GM23338 (cell line): ENCODE results near the gene ADAMTS15. TPM values are rescaled to one million over a fixed set of nuclear protein-coding genes. Genes with fewer than 3 reads are reported as not detected.

ENCODE experiments used
- ATAC-seq: fragments of 200-7000 bp; cut with Tn5 transposase; 3 replicates; pipeline ENCODE4 v1.9.1; 2020
- DNase-seq: peaks from one replicate; pipeline ENCODE4 v3.0.0-alpha.2; 2015; ENCODE audit warnings: low spot score
- H2AFZ ChIP-seq: fragments of 200-600 bp; sonication (generic); 2 replicates; pipeline ENCODE4 v1.8.0; 2016; ENCODE audit warnings: antibody characterized with exemption, mild to moderate bottlenecking, moderate library complexity
- H3F3A ChIP-seq: fragments of 200-600 bp; sonication (generic); replicated peaks from 2 replicates; pipeline ENCODE4 v1.8.0; 2017; ENCODE audit warnings: antibody characterized with exemption, mixed run types, low read depth
- H3K27ac ChIP-seq: fragments of 200-600 bp; sonication (generic); 2 replicates; pipeline ENCODE4 v1.6.1; 2016; ENCODE audit warnings: low read depth
- H3K27me3 ChIP-seq: fragments of 200-600 bp; sonication (generic); 2 replicates; pipeline ENCODE4 v1.8.0; 2016; ENCODE audit warnings: mild to moderate bottlenecking, mixed run types, moderate library complexity; ENCODE audit not compliant: insufficient read depth
- H3K36me3 ChIP-seq: fragments of 200-600 bp; sonication (generic); 2 replicates; pipeline ENCODE4 v1.8.0; 2016; ENCODE audit warnings: mild to moderate bottlenecking; ENCODE audit not compliant: insufficient read depth
- H3K4me1 ChIP-seq: fragments of 200-600 bp; sonication (generic); 2 replicates; pipeline ENCODE4 v1.8.0; 2016; ENCODE audit warnings: mild to moderate bottlenecking, moderate library complexity; ENCODE audit not compliant: insufficient read depth
- H3K4me2 ChIP-seq: fragments of 200-600 bp; sonication (generic); 2 replicates; pipeline ENCODE4 v1.7.1; 2017; ENCODE audit warnings: mixed run types
- H3K4me3 ChIP-seq: fragments of 200-600 bp; sonication (generic); 2 replicates; pipeline ENCODE4 v1.6.1; 2016; ENCODE audit warnings: mixed run types
- H3K79me2 ChIP-seq: fragments of 200-600 bp; sonication (generic); replicated peaks from 2 replicates; pipeline ENCODE4 v1.8.0; 2017; ENCODE audit warnings: mild to moderate bottlenecking; ENCODE audit not compliant: insufficient read depth
- H3K9me2 ChIP-seq: fragments of 200-600 bp; sonication (generic); 2 replicates; pipeline ENCODE4 v1.8.0; 2017; ENCODE audit not compliant: insufficient read depth
- H4K20me1 ChIP-seq: fragments of 200-600 bp; sonication (generic); replicated peaks from 2 replicates; pipeline ENCODE4 v1.8.0; 2017; ENCODE audit warnings: mild to moderate bottlenecking; ENCODE audit not compliant: insufficient read depth
- H3K27ac Mint-ChIP-seq: 2 replicates; pipeline ENCODE4 v1.8.0; 2020; ENCODE audit warnings: inconsistent platforms, mild to moderate bottlenecking, moderate library complexity, mixed read lengths
- H3K27me3 Mint-ChIP-seq: 3 replicates; pipeline ENCODE4 v1.8.0; 2022; ENCODE audit warnings: low read depth, mild to moderate bottlenecking, moderate library complexity, mixed read lengths, inconsistent platforms; ENCODE audit not compliant: insufficient read depth, poor library complexity
- H3K36me3 Mint-ChIP-seq: 3 replicates; pipeline ENCODE4 v1.8.0; 2021; ENCODE audit warnings: low read depth, mild to moderate bottlenecking, inconsistent platforms, moderate library complexity, mixed read lengths
- H3K4me1 Mint-ChIP-seq: 3 replicates; pipeline ENCODE4 v1.8.0; 2020; ENCODE audit warnings: mild to moderate bottlenecking, inconsistent platforms, mixed read lengths
- H3K4me3 Mint-ChIP-seq: 3 replicates; pipeline ENCODE4 v1.8.0; 2021; ENCODE audit warnings: moderate library complexity, mild to moderate bottlenecking, inconsistent platforms, mixed read lengths
- H3K9me3 Mint-ChIP-seq: 3 replicates; pipeline ENCODE4 v1.8.0; 2020; ENCODE audit warnings: moderate library complexity, mild to moderate bottlenecking, inconsistent platforms, mixed read lengths
- CREB1 ChIP-seq: fragments of 250-450 bp; sonication (Bioruptor Pico); IDR thresholded peaks from 2 replicates; pipeline ENCODE4 v1.5.0; 2020; ENCODE audit warnings: low read depth, mild to moderate bottlenecking, moderate library complexity
- CTCF ChIP-seq, 2 experiments: fragments of 200-600 bp in 1 of 2; sonication (generic) in 1 of 2; conservative IDR thresholded peaks; 2 replicates each; pipeline versions ENCODE4 v1.5.1 to v1.6.1; 2016 to 2017; ENCODE audit warnings: antibody characterized with exemption in 2 of 2, low read depth in 2 of 2, mild to moderate bottlenecking in 2 of 2, moderate library complexity in 1 of 2
- ETS1 ChIP-seq: IDR thresholded peaks from 2 replicates; pipeline ENCODE4 v1.6.1; 2016; ENCODE audit warnings: antibody characterized with exemption
- EZH2 ChIP-seq: fragments of 200-600 bp; sonication (generic); IDR thresholded peaks from one replicate; pipeline ENCODE4 v1.8.0; 2017; ENCODE audit warnings: antibody characterized with exemption, mild to moderate bottlenecking, low read depth; ENCODE audit not compliant: unreplicated experiment
- EZH2phosphoT487 ChIP-seq: fragments of 200-600 bp; sonication (generic); IDR thresholded peaks from one replicate; pipeline ENCODE4 v1.8.1; 2018; ENCODE audit warnings: antibody characterized with exemption; ENCODE audit not compliant: unreplicated experiment
- JUNB ChIP-seq: IDR thresholded peaks from one replicate; pipeline ENCODE4 v1.6.1; 2016; ENCODE audit warnings: antibody characterized with exemption; ENCODE audit not compliant: unreplicated experiment
- NANOG ChIP-seq: IDR thresholded peaks from 2 replicates; pipeline ENCODE4 v1.6.1; 2016; ENCODE audit warnings: antibody characterized with exemption, borderline replicate concordance
- POLR2AphosphoS5 ChIP-seq: IDR thresholded peaks from 2 replicates; pipeline ENCODE4 v1.6.1; 2016; ENCODE audit warnings: antibody characterized with exemption, low read depth
- STAT1 ChIP-seq: IDR thresholded peaks from one replicate; pipeline ENCODE4 v1.6.1; 2016; ENCODE audit warnings: antibody characterized with exemption; ENCODE audit not compliant: unreplicated experiment
- ZNF114 ChIP-seq: fragments of 250-450 bp; sonication (Bioruptor Pico); IDR thresholded peaks from 2 replicates; pipeline ENCODE4 v1.5.0; 2020; ENCODE audit warnings: mild to moderate bottlenecking, moderate library complexity
- ZNF331 ChIP-seq: fragments of 250-450 bp; sonication (Bioruptor Pico); IDR thresholded peaks from 2 replicates; pipeline ENCODE4 v1.5.0; 2020; ENCODE audit warnings: low read depth, mild to moderate bottlenecking, moderate library complexity
- ZNF462 ChIP-seq: fragments of 250-450 bp; sonication (Bioruptor Pico); IDR thresholded peaks from 2 replicates; pipeline ENCODE4 v1.5.0; 2020; ENCODE audit warnings: mild to moderate bottlenecking, moderate library complexity
- polyA plus RNA-seq: library from polyadenylated mRNA; unstranded; fragments of >200 nt; fragmentation: Nextera tagmentation; extraction: Ambion mirVana; gene quantifications from 2 replicates; pipeline ENCODE4 v1.2.1, GENCODE V29; 2016
- total RNA-seq: library from RNA; depleted of rRNA; stranded (reverse); fragments of >200 nt; shearing (Covaris generic); gene quantifications from 2 replicates; pipeline ENCODE4 v1.2.3, GENCODE V29; 2014
- TF ChIP-seq, protein P1 (sequence below): IDR thresholded peaks from one replicate; pipeline ENCODE4 v1.6.1; 2018; ENCODE audit warnings: antibody characterized with exemption; ENCODE audit not compliant: unreplicated experiment

ADAMTS15 gene
- total and polyA plus RNA-seq, 2 experiments from 2014 or later = 0.42 to 5.6 TPM

DNA sequence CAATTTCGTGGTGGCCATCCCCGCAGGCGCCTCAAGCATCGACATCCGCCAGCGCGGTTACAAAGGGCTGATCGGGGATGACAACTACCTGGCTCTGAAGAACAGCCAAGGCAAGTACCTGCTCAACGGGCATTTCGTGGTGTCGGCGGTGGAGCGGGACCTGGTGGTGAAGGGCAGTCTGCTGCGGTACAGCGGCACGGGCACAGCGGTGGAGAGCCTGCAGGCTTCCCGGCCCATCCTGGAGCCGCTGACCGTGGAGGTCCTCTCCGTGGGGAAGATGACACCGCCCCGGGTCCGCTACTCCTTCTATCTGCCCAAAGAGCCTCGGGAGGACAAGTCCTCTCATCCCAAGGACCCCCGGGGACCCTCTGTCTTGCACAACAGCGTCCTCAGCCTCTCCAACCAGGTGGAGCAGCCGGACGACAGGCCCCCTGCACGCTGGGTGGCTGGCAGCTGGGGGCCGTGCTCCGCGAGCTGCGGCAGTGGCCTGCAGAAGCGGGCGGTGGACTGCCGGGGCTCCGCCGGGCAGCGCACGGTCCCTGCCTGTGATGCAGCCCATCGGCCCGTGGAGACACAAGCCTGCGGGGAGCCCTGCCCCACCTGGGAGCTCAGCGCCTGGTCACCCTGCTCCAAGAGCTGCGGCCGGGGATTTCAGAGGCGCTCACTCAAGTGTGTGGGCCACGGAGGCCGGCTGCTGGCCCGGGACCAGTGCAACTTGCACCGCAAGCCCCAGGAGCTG is 24.8 kb downstream of the ADAMTS15 start:
- DNase-seq = no peak

More for the DNA sequence above, 24.8 kb downstream of the ADAMTS15 start:
- H3K27me3 Mint-ChIP-seq = peaks cover 5% of the 10 kb centered on the region
- no peak overlapping the region for H3K4me3 Mint-ChIP-seq
- no peak overlapping the region for H3K27ac Mint-ChIP-seq
- H3K4me3 ChIP-seq = no peak overlapping the region
- no peaks in the 10 kb centered on the region; the same call in 1 of the 2 replicates for H3K36me3 ChIP-seq
- H3K9me3 Mint-ChIP-seq = no peaks in the 10 kb centered on the region
- ATAC-seq = no peak
- H3K4me1 ChIP-seq = no peaks in the 10 kb centered on the region
- H3K9me2 ChIP-seq = no peaks in the 10 kb centered on the region
- no peaks in the 10 kb centered on the region for H3K36me3 Mint-ChIP-seq
- no peaks in the 10 kb centered on the region for H3K79me2 ChIP-seq
- peaks cover 2% of the 10 kb centered on the region; the same call in 2 of the 3 replicates for H3K4me1 Mint-ChIP-seq
- H3K27ac ChIP-seq = no peak overlapping the region
- H3F3A ChIP-seq = no peaks in the 10 kb centered on the region
- no peak overlapping the region for H3K4me2 ChIP-seq
- no peaks in the 10 kb centered on the region for H4K20me1 ChIP-seq
- H2AFZ ChIP-seq = no peak overlapping the region
- TF ChIP-seq CREB1 (CRISPR knock-in tag) (no peak), CTCF (conservative IDR thresholded peaks at IDR 0.05; ENCODE audit: low read depth in 2 of 2) (no peak), ETS1 (no peak), ZNF114 (CRISPR knock-in tag) (no peak), EZH2 (no peak), ZNF462 (CRISPR knock-in tag) (no peak), JUNB (no peak), ZNF331 (CRISPR knock-in tag) (no peak), POLR2AphosphoS5 (no peak), NANOG (no peak), EZH2phosphoT487 (no peak), STAT1 (no peak)
- TF ChIP-seq, protein P1, sequence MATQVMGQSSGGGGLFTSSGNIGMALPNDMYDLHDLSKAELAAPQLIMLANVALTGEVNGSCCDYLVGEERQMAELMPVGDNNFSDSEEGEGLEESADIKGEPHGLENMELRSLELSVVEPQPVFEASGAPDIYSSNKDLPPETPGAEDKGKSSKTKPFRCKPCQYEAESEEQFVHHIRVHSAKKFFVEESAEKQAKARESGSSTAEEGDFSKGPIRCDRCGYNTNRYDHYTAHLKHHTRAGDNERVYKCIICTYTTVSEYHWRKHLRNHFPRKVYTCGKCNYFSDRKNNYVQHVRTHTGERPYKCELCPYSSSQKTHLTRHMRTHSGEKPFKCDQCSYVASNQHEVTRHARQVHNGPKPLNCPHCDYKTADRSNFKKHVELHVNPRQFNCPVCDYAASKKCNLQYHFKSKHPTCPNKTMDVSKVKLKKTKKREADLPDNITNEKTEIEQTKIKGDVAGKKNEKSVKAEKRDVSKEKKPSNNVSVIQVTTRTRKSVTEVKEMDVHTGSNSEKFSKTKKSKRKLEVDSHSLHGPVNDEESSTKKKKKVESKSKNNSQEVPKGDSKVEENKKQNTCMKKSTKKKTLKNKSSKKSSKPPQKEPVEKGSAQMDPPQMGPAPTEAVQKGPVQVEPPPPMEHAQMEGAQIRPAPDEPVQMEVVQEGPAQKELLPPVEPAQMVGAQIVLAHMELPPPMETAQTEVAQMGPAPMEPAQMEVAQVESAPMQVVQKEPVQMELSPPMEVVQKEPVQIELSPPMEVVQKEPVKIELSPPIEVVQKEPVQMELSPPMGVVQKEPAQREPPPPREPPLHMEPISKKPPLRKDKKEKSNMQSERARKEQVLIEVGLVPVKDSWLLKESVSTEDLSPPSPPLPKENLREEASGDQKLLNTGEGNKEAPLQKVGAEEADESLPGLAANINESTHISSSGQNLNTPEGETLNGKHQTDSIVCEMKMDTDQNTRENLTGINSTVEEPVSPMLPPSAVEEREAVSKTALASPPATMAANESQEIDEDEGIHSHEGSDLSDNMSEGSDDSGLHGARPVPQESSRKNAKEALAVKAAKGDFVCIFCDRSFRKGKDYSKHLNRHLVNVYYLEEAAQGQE = no peak
- no peaks in the 10 kb centered on the region for H3K27me3 ChIP-seq
